Measurements from ENCODE around the gene ZNF281.
A peak's percentile ranks its signal among the peaks of the same experiment; 100 is the strongest.
"Not testable (repeated sequence)": the region's sequence is repeated elsewhere in the genome, so short reads cannot be mapped to it uniquely, and the experiment has no call there.

The ZNF281 gene

GRCh38 chr1:200409761-200410565 lies at the start of gene ZNF281:
ZNF281 (minus strand) TSS chr1:200410036; CDS start chr1:200409705, 331 bp downstream.
- DNase-seq (ENCODE audit: low read depth in 1 of 2, low spot score in 1 of 2), result peak; percentile 88 to 89

DNA sequence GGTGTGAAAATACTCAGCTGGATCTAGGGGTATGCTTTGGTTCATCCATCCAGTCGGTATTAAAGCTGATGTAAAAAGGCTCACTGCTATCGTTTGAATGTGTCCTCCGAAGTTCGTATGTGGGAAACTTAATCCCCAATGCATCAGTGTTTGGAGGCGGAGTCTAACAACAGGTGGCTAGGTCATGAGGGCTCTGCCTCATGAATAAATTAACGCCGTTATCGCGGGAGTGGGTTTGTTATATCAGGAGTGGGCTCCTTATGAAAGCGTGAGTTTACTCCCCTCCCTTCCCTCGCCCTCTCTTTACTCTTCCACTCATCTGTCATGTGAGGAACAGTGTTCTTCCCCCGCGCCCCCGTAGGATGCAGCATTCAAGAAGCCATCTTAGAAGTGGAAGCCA lies 48.9 kb upstream of the ZNF281 start:
- DNase-seq (ENCODE audit: low read depth in 1 of 2, low spot score in 1 of 2), result no peak

DNA sequence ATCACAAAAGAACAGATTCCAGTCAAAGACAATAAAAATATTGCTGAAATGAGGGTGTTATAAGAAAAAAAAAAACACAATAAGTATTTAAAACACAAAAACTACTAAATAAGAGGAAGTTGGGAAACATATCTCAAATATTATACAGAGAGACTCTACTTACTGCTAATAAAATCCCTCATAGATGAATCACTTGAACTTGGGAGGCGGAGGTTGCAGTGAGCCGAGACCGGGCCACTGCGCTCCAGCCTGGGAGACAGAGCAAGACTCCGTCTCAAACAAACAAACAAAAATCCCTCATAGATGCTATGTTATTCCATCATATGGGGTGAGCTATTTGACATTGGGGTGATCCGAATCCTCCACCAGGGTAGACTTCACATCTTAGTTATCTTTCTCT lies 48.0 kb upstream of the ZNF281 start:
- DNase-seq (ENCODE audit: low read depth in 1 of 2, low spot score in 1 of 2), result no peak

DNA sequence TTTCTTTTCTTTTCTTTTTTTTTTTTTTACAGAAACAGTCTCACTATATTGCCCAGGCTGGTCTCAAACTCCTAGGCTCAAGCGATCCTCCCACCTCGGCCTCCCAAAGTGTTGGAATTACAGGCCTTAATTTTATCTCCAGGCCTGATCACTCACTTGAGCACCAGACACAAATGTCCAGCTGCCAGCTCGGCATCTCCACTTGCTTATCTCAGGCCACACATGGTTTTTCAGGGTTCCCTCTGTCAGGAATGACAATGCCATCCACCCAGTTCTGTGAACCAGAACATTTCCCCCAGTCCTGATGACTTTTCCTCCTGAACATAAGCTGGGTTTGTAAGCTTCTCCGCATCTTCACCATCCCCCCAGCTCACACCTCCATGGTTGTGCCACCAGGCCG lies 44.6 kb upstream of the ZNF281 start:
- DNase-seq (ENCODE audit: low read depth in 1 of 2, low spot score in 1 of 2), result no peak

DNA sequence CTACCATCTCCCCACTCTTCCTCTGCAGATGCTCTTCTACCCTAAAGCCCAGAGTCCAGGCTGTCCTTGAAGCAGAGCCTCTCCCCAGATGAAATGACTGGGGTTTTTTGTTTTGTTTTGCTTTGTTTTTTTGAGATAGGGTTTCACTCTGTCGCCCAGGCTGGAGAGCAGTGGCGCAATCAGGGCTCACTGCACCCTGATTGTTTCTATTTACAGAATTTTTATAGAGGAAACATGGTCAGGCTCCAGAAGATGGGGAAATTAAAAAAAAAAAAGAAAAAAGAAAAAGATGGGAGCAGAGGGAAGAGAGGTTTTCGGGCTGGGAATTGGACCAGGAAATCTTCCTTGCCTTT lies 43.7 kb upstream of the ZNF281 start:
- DNase-seq (ENCODE audit: low read depth in 1 of 2, low spot score in 1 of 2), result no peak

- no peak for DNase-seq (ENCODE audit: low read depth in 1 of 2, low spot score in 1 of 2)
Observed at GRCh38 chr1:200452850-200453552, 43.2 kb upstream of the ZNF281 start.

DNA sequence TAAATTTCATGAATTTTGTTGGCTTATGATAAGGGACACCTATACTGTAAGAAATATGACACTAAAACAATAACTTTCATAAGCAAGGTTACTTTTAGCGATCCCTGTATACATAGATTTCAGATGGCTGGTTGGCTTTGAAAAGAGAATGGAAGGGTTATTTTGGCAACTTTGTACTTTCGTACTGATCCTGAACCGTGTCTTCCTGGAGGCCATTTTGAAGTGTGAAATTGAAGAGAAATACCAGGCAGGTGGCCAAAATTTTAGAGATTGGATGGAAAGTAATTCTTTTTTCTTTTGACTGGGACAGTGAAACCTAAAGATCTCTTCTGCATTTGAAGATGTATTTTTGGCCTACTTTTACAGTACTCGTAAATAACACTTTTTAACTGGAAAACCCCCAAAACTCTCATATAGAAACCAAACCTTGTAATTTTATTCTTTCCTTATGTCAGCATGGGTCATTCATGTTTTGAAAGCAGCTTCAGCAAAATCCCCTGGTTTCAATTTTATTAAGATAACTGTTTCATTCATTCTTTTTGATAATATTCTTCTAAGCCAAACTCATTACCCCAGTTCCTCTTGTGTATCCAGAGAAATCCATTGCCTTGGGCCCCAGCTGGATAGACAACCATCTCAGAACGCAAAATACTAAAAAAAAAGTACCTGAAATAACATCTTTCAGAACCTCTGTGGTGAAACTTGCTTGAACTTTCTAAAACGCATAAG lies 38.4 kb upstream of the ZNF281 start:
- no peak for DNase-seq (ENCODE audit: low read depth in 1 of 2, low spot score in 1 of 2)

DNA sequence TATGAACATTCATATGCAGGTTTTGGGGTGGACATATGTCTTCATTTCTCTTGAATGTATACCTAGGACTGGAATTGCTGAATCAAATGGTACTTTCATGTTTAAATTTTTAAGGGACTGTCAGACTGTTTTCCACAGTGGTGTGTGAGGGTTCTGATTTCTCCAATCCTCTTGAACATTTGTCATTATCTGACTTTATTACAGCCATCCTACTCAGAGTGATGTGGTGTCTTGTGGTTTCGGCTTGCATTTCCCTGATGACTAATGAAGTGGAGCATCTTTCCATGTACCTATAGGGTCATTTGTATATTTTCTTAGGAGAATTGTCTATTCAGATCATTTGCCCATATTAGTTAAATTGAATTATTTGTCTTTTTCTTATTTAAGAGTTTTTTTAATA lies 35.4 kb upstream of the ZNF281 start:
- DNase-seq (ENCODE audit: low read depth in 1 of 2, low spot score in 1 of 2), result no peak

DNA sequence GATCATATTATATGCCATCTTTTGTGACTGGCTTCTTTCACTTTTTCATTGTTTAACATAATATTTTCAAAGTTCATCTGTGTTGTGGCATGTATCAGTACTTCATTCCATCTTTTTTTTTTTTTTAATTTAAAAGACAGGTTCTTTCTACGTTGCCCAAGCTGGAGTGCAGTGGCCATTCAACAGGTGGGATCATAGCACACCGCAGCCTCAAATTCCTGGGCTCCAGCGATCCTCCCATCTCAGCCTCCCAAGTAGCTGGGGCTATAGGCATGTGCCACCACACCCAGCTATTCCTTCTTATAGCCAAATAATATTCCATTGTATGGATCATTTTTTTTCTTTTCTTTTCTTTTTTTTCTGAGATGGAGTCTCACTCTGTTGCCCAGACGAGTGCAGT lies 34.6 kb upstream of the ZNF281 start:
- DNase-seq (ENCODE audit: low read depth in 1 of 2, low spot score in 1 of 2), result no peak

GRCh38 chr1:200443860-200444259 lies 34.0 kb upstream of the ZNF281 start:
- no peak for DNase-seq (ENCODE audit: low read depth in 1 of 2, low spot score in 1 of 2)

GRCh38 chr1:200442537-200443156 lies 32.8 kb upstream of the ZNF281 start:
- no peak for DNase-seq (ENCODE audit: low read depth in 1 of 2, low spot score in 1 of 2)

- no peak for DNase-seq (ENCODE audit: low read depth in 1 of 2, low spot score in 1 of 2)
Observed at GRCh38 chr1:200442023-200442422, 32.2 kb upstream of the ZNF281 start.

- DNase-seq (ENCODE audit: low read depth in 1 of 2, low spot score in 1 of 2), result no peak
Observed at GRCh38 chr1:200438911-200439310, 29.1 kb upstream of the ZNF281 start.

GRCh38 chr1:200438413-200438812 lies 28.6 kb upstream of the ZNF281 start:
- DNase-seq (ENCODE audit: low read depth in 1 of 2, low spot score in 1 of 2), result not testable (repeated sequence)

- no peak for DNase-seq (ENCODE audit: low read depth in 1 of 2, low spot score in 1 of 2)
Observed at GRCh38 chr1:200437556-200438203, 27.8 kb upstream of the ZNF281 start.

DNA sequence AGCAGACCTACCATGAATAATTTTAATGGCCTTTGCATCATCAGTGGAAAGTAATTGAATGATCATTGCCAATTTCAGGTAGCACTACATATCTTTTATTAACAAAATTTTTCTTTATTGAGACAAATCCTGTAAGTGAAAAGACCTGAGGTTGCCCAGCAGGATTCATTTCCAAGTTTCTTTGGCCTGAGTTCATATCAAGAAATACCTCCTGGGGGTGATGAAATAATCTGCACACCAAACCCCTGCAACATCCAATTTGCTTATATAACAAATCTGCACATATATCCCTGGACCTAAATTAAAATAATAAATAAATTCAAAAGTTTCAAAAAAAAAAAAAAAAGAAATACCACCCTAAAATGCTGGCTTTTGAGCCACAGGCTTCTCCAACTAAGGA lies 27.3 kb upstream of the ZNF281 start:
- no peak for DNase-seq (ENCODE audit: low read depth in 1 of 2, low spot score in 1 of 2)

DNA sequence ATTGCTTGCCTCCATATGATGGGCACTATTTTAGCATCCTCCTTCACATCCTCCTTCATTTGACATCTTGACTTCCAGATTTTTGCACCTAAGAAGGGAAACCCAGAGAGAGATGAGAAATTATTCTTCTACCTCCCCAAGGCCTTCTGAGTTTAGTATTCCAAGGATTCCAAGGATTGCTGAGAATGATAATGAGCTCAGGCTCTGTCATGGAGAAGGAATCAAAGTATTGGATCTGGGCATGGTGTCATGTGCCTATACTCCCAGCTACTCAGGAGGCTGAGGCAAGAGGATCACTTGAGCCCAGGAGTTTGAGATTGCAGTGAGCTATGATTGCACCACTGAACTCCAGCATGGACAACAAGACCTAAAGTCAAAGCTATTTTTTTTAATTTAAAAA lies 26.6 kb upstream of the ZNF281 start:
- no peak for DNase-seq (ENCODE audit: low read depth in 1 of 2, low spot score in 1 of 2)

GRCh38 chr1:200435200-200435780 lies 25.5 kb upstream of the ZNF281 start:
- no peak for DNase-seq (ENCODE audit: low read depth in 1 of 2, low spot score in 1 of 2)

DNA sequence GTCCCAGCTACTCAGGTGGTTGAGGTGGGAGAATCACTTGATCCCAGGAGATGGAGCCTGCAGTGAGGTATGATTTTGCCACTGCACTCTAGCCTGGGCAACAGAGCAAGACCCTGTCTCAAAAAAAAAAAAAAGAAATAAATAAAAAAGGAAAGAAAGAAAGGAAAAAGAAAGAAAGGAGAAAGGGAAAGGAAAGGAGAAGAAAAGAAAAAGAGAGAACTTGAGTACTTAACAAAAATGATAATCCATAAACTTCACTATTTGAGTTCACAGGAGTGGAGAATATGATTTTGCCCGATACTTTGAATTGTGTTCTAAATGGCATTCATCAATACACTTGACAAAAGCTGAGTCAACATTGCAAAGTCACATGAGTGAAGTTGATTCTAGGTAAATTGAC lies 23.8 kb upstream of the ZNF281 start:
- DNase-seq (ENCODE audit: low read depth in 1 of 2, low spot score in 1 of 2), result no peak

- no peak for DNase-seq (ENCODE audit: low read depth in 1 of 2, low spot score in 1 of 2)
Observed at GRCh38 chr1:200432586-200432985, 22.8 kb upstream of the ZNF281 start.
